Airway epithelial cell (primary cell): ENCODE results near the gene NT5C1B. TPM values are rescaled to one million over a fixed set of nuclear protein-coding genes. Genes with fewer than 3 reads are reported as not detected.

ENCODE experiments used
- total RNA-seq: library from RNA; depleted of rRNA; stranded (reverse); fragments of >200 nt; gene quantifications from 2 replicates; pipeline ENCODE4 v1.2.3, GENCODE V29; 2015

NT5C1B gene
- total RNA-seq = 0.07 TPM in 1 of 2 replicates, not detected in the other

DNA sequence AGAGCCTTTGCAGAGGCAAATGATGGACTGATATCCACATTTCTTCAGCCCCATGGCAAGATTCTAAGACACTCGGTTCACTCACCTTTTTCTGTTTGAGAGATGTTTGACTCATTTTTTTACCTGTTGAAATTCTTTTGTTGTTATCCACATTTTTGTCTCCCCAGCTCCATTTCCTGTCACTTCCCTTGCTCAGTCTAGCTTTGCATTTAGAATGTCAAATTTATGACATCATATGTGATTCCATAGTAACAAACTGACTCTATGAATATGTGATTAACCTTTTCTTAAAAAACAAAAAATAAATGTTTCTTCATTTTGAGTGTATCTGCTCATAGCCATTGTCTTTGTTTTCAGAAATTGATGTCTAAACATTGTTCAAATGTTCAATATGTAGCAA, at the start of gene NT5C1B:
Gene NT5C1B (minus strand): TSS at position 216 of the 400 bp plus-strand sequence. CDS start 101 bp downstream, at position 115.

DNA sequence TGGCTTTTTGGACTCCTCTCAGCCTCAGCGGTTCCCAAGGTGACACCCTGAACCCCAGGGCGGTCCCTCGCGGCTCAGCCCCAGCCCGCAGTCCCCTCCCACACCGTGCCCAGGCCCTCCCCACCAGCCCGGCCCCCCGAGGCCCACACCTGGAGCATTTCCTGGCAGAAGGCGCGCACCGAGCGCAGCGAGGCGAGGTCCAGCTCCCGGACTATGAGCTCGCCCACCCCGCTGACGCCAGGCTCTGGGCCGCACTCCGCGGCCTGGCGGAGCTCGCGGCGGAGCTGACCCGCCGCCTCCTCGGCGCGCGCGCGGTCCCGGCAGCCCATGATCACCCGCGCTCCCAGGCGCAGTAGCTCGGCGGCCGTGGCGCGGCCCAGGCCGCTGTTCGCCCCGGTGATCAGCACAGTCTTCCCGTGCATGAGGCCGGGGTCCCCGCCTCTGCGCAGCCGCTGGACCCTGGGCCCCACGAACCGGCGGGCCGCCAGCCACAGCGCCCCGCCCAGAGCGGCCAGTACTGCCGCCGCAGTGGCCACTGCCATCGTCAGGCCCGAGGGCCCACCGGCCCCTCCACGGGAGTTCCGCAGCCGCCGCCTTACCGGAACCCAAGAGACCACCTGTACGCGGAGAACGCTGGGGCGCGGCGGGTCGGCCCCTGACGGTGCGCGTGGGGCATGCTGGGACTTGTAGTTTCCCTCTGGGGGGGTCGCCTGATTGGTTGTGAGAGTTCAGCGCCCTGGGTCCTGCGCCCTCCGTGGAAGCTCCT, 29.2 kb downstream of the NT5C1B start, which contains the start of gene RDH14:
Gene RDH14 (minus strand): TSS at position 623 of the 766 bp plus-strand sequence. CDS start 81 bp downstream, at position 542.

Other genes with a start within 250 kb of the NT5C1B start
- gene RDH14, start 28.9 kb downstream of the NT5C1B start, total RNA-seq = 19.5 and 23.6 TPM in 2 replicates